Measurements from ENCODE around the gene TK1. TPM values are rescaled to one million over a fixed set of nuclear protein-coding genes. Genes with fewer than 3 reads are reported as not detected.

The TK1 gene
- total and polyA plus RNA-seq, 2 donors from 2014 or later = 9.3 to 12.7 TPM

- Histone ChIP-seq H3K27me3 (ENCODE audit: control insufficient read depth, insufficient read depth, low read length) (no peaks in the 10 kb centered on the region), H3K9me3 (ENCODE audit: control insufficient read depth in 2 of 3, insufficient read depth in 1 of 3, low read length in 3 of 3) (no peaks in the 10 kb centered on the region), H3K9ac (ENCODE audit: low read length in 3 of 3) (no peak overlapping the region), H3K4me1 (ENCODE audit: control insufficient read depth in 2 of 3, insufficient read depth in 2 of 3, low read depth in 1 of 3, low read length in 3 of 3) (peaks cover 0 to 52% (median 30%) of the 10 kb centered on the region in 3 donors), H3K4me3 (ENCODE audit: low read length in 3 of 3) (no peak overlapping the region), H3K36me3 (ENCODE audit: control insufficient read depth in 2 of 3, insufficient read depth in 3 of 3, low read length in 3 of 3) (no peaks in the 10 kb centered on the region), H3K27ac (ENCODE audit: low read depth in 2 of 2, low read length in 2 of 2) (peak overlapping the region; percentile 76 to 82)
- intact Hi-C loops (cut with DNase I) = loop anchor here (10.0 kb wide), 1 partner anchor 65 kb away; no protein-coding TSS in a partner anchor
- TF ChIP-seq CTCF (IDR thresholded peaks at IDR 0.05; ENCODE audit: borderline replicate concordance, extremely low read depth, insufficient read depth) = no peak
- DNase-seq (peak in 1 of 5 donors; percentile 91), FAIRE-seq (no peak)
Observed at GRCh38 chr17:78179372-78179771, 7.5 kb downstream of the TK1 start.

- intact Hi-C loops (cut with DNase I) = loop anchor here (10.0 kb wide), 1 partner anchor 62 kb away; no protein-coding TSS in a partner anchor
- Histone ChIP-seq H3K4me3 (ENCODE audit: low read length in 3 of 3) (no peak overlapping the region), H3K27me3 (ENCODE audit: control insufficient read depth, insufficient read depth, low read length) (no peaks in the 10 kb centered on the region), H3K36me3 (ENCODE audit: control insufficient read depth in 2 of 3, insufficient read depth in 3 of 3, low read length in 3 of 3) (no peaks in the 10 kb centered on the region), H3K9me3 (ENCODE audit: control insufficient read depth in 2 of 3, insufficient read depth in 1 of 3, low read length in 3 of 3) (no peaks in the 10 kb centered on the region), H3K9ac (ENCODE audit: low read length in 3 of 3) (no peak overlapping the region), H3K27ac (ENCODE audit: low read depth in 2 of 2, low read length in 2 of 2) (peak overlapping the region in 1 of 2 donors; percentile 51), H3K4me1 (ENCODE audit: control insufficient read depth in 2 of 3, insufficient read depth in 2 of 3, low read depth in 1 of 3, low read length in 3 of 3) (peaks cover 0 to 42% (median 36%) of the 10 kb centered on the region in 3 donors)
- peak; percentile 92 for TF ChIP-seq CTCF (IDR thresholded peaks at IDR 0.05; ENCODE audit: borderline replicate concordance, extremely low read depth, insufficient read depth)
- DNase-seq (peak in 4 of 5 donors; percentile 69 to 86 (median 76)), FAIRE-seq (no peak)
Observed at GRCh38 chr17:78176548-78177025, 10.3 kb downstream of the TK1 start.

- Histone ChIP-seq H3K27me3 (ENCODE audit: control insufficient read depth, insufficient read depth, low read length) (no peaks in the 10 kb centered on the region), H3K9me3 (ENCODE audit: control insufficient read depth in 2 of 3, insufficient read depth in 1 of 3, low read length in 3 of 3) (no peaks in the 10 kb centered on the region), H3K27ac (ENCODE audit: low read depth in 2 of 2, low read length in 2 of 2) (peak overlapping the region; percentile 85 to 87), H3K4me3 (ENCODE audit: low read length in 3 of 3) (no peak overlapping the region), H3K36me3 (ENCODE audit: control insufficient read depth in 2 of 3, insufficient read depth in 3 of 3, low read length in 3 of 3) (peaks cover 0 to 3% (median 0%) of the 10 kb centered on the region in 3 donors), H3K9ac (ENCODE audit: low read length in 3 of 3) (no peak overlapping the region), H3K4me1 (ENCODE audit: control insufficient read depth in 2 of 3, insufficient read depth in 2 of 3, low read depth in 1 of 3, low read length in 3 of 3) (peaks cover 0 to 42% (median 36%) of the 10 kb centered on the region in 3 donors)
- intact Hi-C loops (cut with DNase I) = loop anchor here (10.0 kb wide), 1 partner anchor 61 kb away; no protein-coding TSS in a partner anchor
- DNase-seq (no peak), FAIRE-seq (no peak)
- no peak for TF ChIP-seq CTCF (IDR thresholded peaks at IDR 0.05; ENCODE audit: borderline replicate concordance, extremely low read depth, insufficient read depth)
Observed at GRCh38 chr17:78175643-78175981, 11.2 kb downstream of the TK1 start.

Measured in kidney (tissue), 14 donors.